Measurements from ENCODE around the gene LGR5. TPM values are rescaled to one million over a fixed set of nuclear protein-coding genes. Genes with fewer than 3 reads are reported as not detected.

LGR5 gene
- total and polyA plus RNA-seq, 2 of the 8 experiments (the other 6 are each of a cell fraction or from before 2014, with no cell fraction given): 0.08 to 0.19 TPM

GRCh38 chr12:71476513-71476912 is 36.9 kb downstream of the LGR5 start:
- H3K4me2 ChIP-seq (ENCODE audit: insufficient read depth in 1 of 2, low read depth in 2 of 2, low read length in 2 of 2): no peak overlapping the region
- no peak for TF ChIP-seq CREB1 (IDR thresholded peaks at IDR 0.05)
- no peak for TF ChIP-seq EZH2 (IDR thresholded peaks at IDR 0.05; ENCODE audit: low read depth, low read length, severe bottlenecking)
- WGBS, 2 experiments (ENCODE audit: extremely low coverage in 1 of 2, insufficient coverage in 1 of 2, insufficient read length in 1 of 2, insufficient replicate concordance in 2 of 2, low coverage in 1 of 2, low lambda C conversion rate in 2 of 2, missing lambda C conversion rate in 1 of 2): 83% methylated on average over 3 of the region's 3 CpGs; no CpG with 5 or more reads in 1 of the 2 experiments
- no peak overlapping the region for H2AK5ac ChIP-seq (ENCODE audit: low read depth, low read length)
- no peaks in the 10 kb centered on the region for H4K20me1 ChIP-seq (replicated peaks in 1 of 2; ENCODE audit: control insufficient read depth in 1 of 2, insufficient read depth in 2 of 2, low read length in 2 of 2)
- no peaks in the 10 kb centered on the region for H3K36me3 ChIP-seq (ENCODE audit: control insufficient read depth in 2 of 4, insufficient read depth in 4 of 4, low read length in 3 of 4)
- H3K9ac ChIP-seq (replicated peaks in 1 of 4; ENCODE audit: extremely low read depth in 1 of 4, low read depth in 3 of 4, low read length in 3 of 4): no peak overlapping the region
- H3K27ac ChIP-seq (ENCODE audit: low read depth, low read length): no peak overlapping the region
- no peak overlapping the region for H4K8ac ChIP-seq (ENCODE audit: extremely low read depth, insufficient read depth, low read length)
- H2BK20ac ChIP-seq (ENCODE audit: low read length): no peak overlapping the region
- H3K4me1 ChIP-seq (replicated peaks in 1 of 4; ENCODE audit: control insufficient read depth in 3 of 4, insufficient read depth in 4 of 4, low read length in 3 of 4): no peaks in the 10 kb centered on the region
- no peak for FAIRE-seq
- H3K79me2 ChIP-seq (ENCODE audit: control insufficient read depth in 1 of 2, insufficient read depth in 2 of 2, low read length in 2 of 2): no peaks in the 10 kb centered on the region
- no peak overlapping the region for H2AFZ ChIP-seq (ENCODE audit: low read length)
- H3K4me3 ChIP-seq (ENCODE audit: extremely low read depth in 1 of 4, insufficient read depth in 2 of 4, low read depth in 3 of 4, low read length in 4 of 4): no peak overlapping the region
- no peaks in the 10 kb centered on the region for H3K27me3 ChIP-seq (replicated peaks in 1 of 4; ENCODE audit: control insufficient read depth in 3 of 4, extremely low read depth in 1 of 4, insufficient read depth in 3 of 4, low read length in 3 of 4)
- no peaks in the 10 kb centered on the region for H3K23me2 ChIP-seq (ENCODE audit: low read depth, low read length)
- H2BK5ac ChIP-seq (ENCODE audit: low read depth, low read length): no peak overlapping the region
- ChIA-PET POLR2A (ENCODE audit: partially characterized antibody) (no interaction called here), CTCF (ENCODE audit: partially characterized antibody) (interaction anchor here (1.5 kb wide), 1 partner anchor 75 kb away, joined by 3 read pairs; no protein-coding TSS in a partner anchor)
- H3K79me1 ChIP-seq (ENCODE audit: low read depth, low read length): no peaks in the 10 kb centered on the region
- H3K23ac ChIP-seq (ENCODE audit: insufficient read length): no peak overlapping the region
- no peak overlapping the region for H2BK15ac ChIP-seq (ENCODE audit: low read length)
- H3K18ac ChIP-seq (ENCODE audit: extremely low read depth, low read length): no peak overlapping the region
- H2BK12ac ChIP-seq (ENCODE audit: low read depth, low read length): no peak overlapping the region
- H3K4ac ChIP-seq (replicated peaks; ENCODE audit: insufficient read length, low read depth, low read length): no peak overlapping the region
- no peak overlapping the region for H2BK120ac ChIP-seq (replicated peaks; ENCODE audit: low read depth, low read length)
- H4K91ac ChIP-seq (replicated peaks; ENCODE audit: insufficient read length, low read length): no peak overlapping the region
- no peak overlapping the region for H4K5ac ChIP-seq (ENCODE audit: insufficient read length, low read depth, low read length)
- H3K56ac ChIP-seq (replicated peaks; ENCODE audit: insufficient read length, low read depth, low read length): no peak overlapping the region
- H3K9me3 ChIP-seq (ENCODE audit: insufficient read depth in 2 of 2, low read depth in 1 of 2, low read length in 1 of 2): no peaks in the 10 kb centered on the region
- no peak for DNase-seq (ENCODE audit: low read depth in 1 of 2, low spot score in 2 of 2)
- no peak overlapping the region for H3K14ac ChIP-seq (ENCODE audit: insufficient read length)
